Measurements from ENCODE around the gene LDLRAD3.

- no peak for TF ChIP-seq CTCF (IDR thresholded peaks at IDR 0.05; ENCODE audit: borderline replicate concordance, extremely low read depth, low read length, poor library complexity, severe bottlenecking)
- TF ChIP-seq EZH2 (IDR thresholded peaks at IDR 0.05; ENCODE audit: borderline replicate concordance, low read depth, low read length, severe bottlenecking), result no peak
These were observed 5.6 kb upstream of the LDLRAD3 start for GRCh38 chr11:35938231-35938630.

Data from DND-41 (cell line).